NCI-H2029 (cell line): ENCODE data around the gene CTNNA3.
"Not testable (repeated sequence)": the region's sequence is repeated elsewhere in the genome, so short reads cannot be mapped to it uniquely, and the experiment has no call there.

Experiments used
- DNase-seq: peaks from one replicate; lab custom pipeline; 2025; lab: John Stamatoyannopoulos, UW

Gene CTNNA3

DNA sequence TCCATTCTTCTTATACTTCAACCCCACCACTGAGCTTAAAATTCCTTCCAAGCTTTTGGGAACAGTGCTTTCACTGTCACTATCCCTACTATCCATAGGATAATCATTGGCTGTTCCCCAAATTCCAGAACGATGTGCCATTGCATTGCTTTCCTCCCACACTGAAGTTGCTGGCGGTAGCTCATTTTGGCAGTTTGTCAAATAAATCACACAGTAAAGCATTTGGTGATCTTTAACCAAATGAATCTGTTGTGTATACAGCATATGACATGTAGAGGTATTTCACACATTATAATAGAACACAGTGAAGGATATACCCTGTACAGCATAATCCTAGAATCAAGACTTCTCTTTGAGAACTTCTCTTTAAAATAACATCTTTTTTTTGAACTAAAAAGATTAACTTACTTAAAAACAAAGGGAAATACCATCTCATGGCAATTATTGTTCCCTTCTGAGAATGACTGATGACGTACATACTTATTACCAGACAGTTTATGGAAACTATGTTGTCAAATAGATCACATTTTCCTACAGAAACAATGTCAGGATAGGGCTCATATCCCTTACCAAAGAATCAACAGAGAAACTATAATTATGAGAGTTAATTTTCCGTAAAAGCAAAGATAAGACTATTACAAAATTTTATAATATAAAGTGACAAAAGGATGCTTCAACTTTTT lies 93.6 kb downstream of the CTNNA3 start:
- no peak for DNase-seq

DNA sequence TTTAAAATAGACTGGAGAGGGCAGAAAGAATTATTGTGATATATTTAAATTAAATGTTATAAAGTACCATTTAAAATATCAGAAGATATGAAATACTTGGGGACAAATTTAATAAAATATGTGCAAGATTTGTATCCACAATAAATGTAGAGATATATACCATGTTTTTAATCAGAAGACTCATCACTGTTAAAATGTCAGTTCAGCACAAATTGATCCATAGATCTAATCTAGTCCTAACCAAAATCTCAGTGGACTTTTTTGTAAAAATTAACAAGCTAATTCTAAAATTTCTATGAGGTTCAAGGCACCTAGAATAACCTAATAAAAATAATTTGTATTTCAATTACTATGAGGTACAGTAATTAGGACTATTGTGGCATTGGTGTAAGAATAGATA lies 96.4 kb downstream of the CTNNA3 start:
- DNase-seq: no peak

DNA sequence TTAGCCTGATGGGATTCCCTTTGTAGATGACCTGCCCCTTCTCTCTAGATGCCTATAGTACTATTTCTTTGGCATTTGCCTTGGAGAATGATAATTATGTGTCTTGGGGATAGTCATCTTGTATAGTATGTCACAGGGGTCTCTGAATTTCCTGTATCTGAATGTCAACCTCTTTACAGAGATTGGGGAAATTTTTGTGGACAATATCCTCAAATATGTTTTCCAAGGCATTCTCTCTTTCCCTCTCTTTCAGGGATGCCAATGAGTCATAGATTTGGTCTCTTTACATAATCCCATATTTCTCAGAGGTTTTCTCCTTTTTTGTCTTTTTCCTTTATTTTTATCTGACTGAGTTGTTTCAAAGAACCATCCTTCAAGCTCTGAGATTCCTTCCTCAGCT lies 99.4 kb downstream of the CTNNA3 start:
- DNase-seq: no peak

DNA sequence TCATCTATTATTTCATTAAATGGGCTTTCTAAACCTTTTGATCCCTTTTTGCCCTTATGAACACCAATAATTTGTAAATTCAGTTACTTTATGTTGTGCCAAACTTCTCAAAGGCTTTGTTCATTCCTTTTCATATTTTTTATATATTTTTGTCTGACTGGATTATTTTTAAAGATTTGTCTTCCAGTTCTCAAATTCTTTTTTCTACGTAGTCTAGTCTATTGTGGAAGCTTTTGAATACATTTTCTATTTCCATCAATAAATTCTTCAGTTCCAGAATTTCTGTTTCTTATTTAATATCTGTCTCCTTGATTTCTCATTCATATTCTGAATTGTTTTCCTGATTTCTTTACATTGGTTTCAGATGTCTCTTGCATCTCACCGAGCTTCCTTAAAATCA lies 108.2 kb downstream of the CTNNA3 start:
- DNase-seq: no peak

DNA sequence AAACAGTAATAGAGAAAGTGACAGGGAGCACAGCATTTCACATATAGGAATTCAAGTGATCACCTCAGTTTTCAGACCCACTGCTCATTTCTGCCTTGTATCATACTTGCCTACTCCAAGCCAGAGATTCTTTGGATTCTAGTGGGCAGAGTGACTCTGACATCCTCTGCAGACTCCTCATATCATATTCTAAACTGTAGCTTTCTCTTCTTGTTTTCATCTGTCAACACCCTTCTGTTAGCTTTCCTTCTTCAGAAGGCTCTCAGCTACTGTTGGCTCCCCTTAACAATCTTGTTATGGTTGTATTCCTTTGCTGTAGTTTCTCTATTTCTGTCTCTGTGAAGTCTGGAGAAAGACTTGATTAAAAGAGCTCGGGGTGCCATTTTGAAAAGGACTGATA lies 120.5 kb downstream of the CTNNA3 start:
- DNase-seq: no peak

DNA sequence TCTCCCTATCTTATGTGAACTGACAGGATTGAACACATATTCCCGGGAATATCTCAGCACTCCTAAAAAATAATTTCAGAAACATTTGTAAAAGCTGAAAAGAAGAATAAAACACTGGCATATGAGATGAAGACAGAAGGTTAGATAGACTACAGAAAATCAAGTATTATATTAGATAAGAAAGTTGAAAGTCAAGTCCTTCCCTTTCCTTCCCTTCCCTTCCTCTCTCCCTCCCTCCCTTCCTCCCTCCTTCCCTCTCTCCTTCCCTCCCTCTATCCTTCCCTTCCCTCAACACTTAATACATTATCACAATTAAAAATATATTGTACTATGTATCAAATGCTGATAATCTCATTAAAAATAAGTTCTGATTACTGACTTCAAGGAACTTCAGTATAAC lies 122.5 kb downstream of the CTNNA3 start:
- DNase-seq: no peak

DNA sequence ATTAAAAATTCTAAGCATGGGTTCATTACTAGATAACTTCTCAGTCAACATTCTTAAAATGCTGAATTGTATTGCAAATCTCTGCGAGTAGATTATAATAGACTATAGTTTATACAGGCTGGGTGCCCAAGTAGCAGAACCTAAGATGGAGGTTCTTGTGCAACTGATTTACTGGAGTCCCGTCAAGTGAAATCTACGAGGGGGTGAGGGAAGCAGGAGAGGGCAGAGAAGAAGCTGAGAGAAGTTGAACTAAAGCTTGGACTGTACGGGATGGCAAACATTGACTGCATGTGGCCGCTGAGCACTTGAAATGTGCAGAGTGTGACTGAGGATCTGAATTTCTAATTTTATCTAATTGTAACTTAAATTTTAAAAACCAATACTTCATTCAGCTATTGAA lies 124.5 kb downstream of the CTNNA3 start:
- no peak for DNase-seq

DNA sequence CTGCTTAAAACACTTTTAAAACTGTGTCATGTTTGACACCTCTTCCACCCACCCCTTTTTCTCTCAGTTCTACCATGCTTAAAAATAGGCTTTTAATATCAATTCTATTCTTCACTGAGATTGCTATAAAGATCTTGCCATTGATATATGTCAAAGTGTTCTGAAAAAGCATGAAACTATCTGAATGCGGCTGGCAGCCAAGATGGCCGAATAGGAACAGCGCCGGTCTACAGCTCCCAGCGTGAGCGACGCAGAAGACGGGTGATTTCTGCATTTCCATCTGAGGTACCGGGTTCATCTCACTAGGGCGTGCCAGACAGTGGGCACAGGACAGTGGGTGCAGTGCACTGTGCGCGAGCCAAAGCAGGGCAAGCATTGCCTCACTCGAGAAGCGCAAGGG lies 137.7 kb downstream of the CTNNA3 start:
- not testable (repeated sequence) for DNase-seq

DNA sequence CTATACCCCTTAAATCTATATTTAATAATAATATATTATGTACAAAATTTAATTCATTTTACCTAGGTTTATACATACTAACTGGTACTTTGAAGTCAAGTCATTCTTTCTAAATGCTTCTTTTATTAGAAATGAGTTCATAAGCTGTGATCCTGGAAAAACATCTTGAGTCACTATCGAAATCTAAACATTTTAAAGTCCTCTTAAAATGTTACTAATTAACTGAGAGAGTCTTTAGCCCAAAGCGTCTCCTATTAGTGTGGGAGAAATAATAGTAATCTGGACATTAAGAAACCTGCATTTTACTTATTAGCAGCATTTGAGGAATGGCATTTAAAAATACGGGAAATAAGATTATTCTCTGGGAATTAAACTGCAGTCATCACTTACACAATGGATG lies 142.7 kb downstream of the CTNNA3 start:
- no peak for DNase-seq

DNA sequence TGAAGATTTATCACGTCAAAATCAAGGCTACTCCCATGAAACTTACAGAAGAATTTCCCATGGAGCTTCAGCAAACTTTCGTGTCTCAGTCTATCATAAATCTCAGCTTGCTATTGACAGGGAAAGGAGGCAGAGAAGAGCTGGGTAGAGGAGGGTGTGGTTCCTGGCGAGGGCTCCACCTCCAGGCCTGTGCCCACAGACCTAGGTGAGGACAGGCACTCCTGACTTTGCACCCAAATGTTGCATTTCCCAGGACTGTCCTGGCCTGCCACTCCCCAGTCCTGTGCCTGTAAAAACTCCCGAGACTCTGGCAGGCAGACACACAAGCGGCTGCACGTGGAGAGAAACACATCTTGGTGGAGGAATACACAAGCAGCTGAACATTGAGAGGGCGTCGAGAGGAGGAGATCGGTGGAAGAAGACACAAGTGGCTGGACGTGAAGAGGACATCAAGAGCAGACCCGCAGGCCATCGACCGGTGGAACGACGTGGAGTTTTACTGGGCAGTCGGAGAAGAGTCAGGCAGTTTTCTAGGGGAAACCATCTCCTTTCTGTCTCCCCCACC lies 145.1 kb downstream of the CTNNA3 start:
- no peak for DNase-seq

DNA sequence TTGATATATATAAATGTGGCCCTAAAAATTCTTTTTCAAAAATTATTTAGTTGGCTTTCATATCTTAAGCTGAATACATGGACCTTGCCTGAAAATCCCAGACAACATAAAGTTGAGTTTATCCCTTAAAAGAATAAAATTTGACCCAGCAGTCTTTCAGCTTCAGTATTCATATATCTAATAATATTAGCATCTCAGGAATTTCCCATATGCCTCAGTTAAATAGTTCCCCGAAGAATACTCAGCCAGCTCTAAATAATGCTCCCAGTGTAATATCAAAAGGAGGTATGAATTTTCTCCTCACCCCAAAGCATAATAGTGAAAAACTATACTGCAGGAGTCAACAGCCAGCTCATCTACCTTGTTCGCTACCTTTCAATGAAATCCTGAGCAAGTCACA lies 145.9 kb downstream of the CTNNA3 start:
- DNase-seq: no peak

DNA sequence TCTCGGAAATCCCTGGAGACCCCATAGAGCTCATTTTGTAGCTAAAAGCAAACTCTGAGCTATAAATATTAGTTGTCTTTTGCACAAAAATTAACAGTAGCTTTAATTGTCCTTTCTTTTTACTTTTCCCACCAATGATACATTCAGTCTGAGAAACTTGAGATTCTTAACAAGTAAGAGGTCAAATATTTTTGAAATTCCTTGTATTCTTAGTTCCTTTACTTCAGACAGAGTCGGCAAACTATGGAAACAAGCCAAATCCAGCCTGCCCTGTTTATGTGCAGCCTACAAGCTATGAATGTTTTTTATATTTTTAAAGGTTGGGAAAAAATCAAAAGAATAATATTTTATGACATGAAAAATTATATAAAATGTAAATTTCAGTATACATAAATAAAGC lies 146.6 kb downstream of the CTNNA3 start:
- DNase-seq: no peak

DNA sequence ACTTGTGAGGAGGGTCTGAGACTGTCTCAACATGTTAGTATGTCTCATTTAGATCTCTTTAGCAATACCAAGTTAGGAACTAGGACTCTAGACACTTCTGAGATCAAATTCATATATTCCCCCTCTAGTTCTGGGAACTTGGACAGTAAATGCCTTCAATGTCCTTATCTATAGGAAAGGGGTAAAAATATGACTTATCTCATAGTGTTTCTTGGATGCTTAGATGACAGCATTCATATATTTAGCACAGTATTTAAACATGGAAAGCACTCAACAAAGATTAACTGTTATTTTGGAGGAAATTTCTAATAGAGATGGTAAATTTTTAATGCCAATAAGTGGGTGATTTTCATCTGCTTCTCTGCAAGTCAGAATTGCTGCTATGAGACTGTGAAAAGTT lies 154.6 kb downstream of the CTNNA3 start:
- DNase-seq: no peak

DNA sequence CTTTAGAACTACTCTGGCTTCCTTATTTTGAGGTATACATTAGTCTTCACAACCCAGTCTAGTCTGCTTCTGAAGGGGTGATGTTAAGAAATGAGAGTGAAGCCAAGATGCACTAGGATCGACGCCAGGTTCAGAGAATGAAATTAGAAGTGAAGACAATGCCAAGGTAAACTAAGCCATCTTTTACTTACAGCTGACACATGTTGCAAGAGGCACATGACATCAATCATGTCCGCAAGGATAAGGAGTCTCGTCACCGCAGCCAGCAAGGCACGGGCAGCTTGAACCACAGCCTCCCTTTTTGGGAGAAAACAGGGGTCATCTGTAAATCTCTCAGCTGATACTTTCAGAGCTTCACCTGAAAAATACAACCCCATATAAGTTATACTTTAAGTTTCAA lies 156.7 kb downstream of the CTNNA3 start:
- DNase-seq: no peak

DNA sequence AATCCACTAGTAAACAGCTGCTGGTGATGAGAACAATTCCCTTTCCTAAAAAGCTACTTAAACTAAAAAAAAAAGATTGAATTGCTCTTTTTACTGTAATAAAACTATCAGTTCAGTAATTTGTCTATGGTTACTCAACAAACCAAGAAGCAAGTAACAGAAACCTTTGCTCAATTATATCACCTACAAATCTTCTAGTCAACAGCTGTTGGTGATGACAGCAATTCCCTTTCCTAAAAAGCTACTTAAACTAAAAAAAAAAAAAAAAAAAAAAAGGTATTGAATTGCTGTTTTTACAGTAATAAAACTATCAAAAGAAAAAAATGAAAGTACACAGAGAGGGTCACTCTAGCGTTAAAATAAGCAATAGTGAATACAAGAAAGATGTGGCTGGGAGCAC lies 158.1 kb downstream of the CTNNA3 start:
- DNase-seq: no peak

DNA sequence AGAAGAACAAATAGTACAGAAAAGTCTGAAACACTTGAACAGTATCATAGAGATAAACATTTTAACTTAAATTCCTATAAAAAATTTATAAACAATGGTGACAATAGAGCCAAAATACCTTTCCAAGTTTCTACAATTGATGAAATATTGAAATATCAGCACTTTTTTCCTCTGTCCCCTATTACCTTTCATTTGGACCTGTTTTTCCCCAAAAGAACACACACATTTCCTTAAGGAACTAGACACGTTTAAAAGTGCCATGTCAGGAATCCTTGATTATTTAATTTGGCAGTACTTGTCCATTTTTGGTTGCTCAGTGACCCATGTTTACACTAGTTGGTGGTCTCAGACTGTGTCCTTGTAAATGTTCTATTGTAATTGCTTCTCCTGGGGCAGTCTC lies 162.6 kb downstream of the CTNNA3 start:
- DNase-seq: no peak

DNA sequence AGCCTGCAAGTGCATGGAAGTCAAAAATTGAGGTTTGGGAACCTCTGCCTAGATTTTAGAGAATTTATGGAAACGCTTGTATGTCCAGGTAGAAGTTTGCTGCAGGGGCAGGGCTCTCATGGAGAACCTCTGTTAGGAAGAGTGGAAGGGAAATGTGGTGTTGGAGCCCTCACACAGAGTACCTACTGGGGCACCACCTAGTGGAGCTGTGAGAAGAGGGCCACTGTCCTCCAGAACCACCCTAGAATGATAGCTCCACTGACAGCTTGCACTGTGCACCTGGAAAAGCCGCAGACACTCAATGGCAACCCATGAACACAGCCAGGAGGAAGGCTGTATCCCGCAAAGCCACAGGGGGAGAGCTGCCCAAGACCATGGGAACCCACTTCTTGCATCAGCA lies 165.0 kb downstream of the CTNNA3 start:
- DNase-seq: not testable (repeated sequence)

DNA sequence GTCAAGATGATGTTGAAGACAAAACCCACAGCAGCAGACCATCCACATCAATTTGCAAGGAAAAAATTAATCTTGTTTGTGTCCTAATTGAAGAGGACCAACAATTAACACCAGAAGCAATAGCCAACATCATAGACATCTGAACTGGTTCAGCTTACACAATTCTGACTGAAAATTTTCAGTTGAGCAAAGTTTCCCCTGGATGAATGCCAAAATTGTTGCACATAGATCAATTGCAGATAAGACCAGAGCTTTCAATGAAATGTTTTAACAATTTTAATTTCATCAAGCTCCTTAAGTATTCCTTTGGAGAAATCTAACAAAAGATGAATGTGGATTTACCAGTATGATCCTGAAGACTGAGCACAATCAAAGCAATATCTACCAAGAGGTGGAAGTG lies 168.6 kb downstream of the CTNNA3 start:
- DNase-seq: no peak

DNA sequence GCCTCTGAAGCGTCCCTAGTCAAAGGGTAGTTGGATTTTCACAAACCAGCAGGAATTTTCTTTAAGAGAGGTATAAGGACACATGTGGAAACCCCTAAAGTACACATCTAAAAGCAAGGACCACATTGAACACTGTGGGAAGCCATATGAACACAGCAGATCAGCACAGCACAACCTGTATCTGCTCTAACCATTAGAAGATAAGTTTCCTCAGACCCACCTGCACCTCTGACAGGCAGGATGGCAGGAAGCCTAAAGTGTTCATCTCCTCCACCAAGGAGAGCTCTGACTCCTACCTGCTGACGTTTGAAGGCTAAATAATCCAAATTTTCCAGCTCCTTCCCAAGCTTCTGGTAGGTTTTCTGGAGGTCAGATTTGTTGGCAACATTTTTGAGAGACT lies 174.4 kb downstream of the CTNNA3 start:
- no peak for DNase-seq

DNA sequence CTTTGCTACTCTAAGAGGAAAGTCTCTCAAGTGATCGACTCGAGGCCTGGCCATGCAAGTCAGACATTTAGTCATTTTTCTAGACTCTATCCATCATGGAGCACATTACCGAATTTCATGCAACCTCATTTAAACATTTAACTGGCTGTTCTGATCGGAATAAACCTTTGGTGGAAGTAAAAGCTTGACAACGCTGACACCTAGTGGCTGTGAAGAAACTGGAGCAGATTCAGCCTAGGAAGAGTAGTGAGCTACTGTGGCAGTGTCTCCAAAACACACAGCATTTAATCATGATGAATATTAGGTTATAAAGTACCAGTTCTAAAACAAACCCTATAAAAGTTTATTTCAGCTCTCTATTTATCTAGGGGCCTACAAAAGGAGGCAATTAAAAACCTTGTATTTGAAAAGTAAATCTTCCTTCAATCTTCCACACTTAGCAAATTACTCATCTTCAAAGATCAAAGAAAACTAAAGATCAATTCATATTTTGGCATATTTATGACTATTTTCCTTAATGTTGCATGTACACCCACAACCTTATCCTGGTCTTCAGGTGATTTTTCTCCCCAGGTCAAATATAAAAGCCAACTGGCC lies 175.0 kb downstream of the CTNNA3 start:
- DNase-seq: peak; percentile 1

DNA sequence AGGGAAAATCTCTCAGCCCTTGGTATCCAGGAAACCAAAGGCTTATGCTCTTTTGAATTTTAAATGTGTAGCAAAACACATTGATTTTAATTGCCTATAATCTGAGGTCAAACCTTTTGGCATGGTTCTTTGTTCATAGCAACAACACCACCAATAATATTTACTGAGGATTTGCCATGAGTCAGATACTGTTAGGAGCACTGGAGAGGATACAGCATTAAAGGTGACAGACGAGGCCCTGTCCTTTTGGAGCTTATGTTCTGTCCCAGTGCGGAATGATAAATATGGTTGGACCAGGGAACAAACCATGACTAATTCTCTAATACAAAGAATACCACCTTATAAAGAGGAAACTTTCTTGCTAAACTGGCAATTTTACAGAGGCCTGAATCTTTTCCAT lies 176.6 kb downstream of the CTNNA3 start:
- DNase-seq: no peak

DNA sequence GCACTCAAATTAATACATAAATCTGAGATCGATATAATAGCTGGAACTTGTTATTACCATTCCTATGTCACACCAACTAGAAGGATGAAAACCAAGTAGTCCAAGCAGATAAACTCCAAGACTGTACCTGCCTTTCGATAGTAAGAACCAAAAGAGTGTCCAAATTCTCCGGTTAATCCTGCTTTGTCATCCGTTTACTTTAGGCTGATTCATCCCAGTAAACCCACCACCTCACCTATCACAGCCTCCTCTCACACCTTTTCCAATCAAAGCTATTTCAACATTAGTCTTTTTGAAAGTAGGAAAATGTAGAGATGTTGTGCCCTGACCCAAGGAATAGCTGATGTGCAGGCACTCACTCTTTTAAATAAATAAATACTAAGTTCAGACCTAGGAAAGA lies 177.2 kb downstream of the CTNNA3 start:
- no peak for DNase-seq

DNA sequence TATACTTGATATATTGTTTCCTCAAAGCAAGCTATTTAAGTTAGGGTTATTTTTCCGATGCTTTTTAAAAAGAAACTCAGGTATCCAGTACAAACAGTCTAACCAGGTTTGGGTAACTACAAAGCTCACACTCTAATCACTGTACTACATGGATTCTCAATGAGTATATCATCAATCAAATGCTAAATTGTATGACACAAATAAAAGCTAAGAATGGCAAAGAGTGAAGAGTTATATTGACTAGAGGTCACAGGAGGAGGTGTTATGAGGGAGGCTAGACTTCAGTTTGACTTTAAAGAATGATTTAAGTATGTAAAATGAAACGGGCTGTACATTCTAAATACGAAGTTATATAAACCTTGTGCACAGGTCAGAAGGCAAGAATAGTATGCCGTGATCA lies 178.0 kb downstream of the CTNNA3 start:
- no peak for DNase-seq

DNA sequence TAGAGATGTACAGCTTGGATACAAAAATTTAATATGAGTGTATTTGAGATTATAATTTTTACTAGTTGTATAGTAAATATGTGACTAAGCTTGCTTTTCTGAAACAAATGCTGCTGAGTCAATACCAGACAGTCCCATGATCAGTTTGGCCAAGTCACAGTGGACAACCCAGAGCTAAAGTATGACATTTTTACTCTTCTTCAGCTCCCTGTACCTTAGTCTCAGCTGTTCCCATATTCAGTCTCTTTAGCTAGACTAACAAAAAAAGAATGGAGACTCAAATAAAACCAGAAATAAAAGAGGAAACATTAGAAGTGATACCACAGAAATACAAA lies 189.3 kb downstream of the CTNNA3 start:
- no peak for DNase-seq
